Measurements from ENCODE around the gene MAP2K5. TPM values are rescaled to one million over a fixed set of nuclear protein-coding genes. Genes with fewer than 3 reads are reported as not detected.

MAP2K5 gene
- total and polyA plus RNA-seq, 2 donors from 2014 or later = 14.1 to 18.6 TPM

- H3K9me3 ChIP-seq (ENCODE audit: control insufficient read depth in 2 of 3, insufficient read depth in 1 of 3, low read length in 3 of 3) = no peaks in the 10 kb centered on the region
- H3K4me3 ChIP-seq (ENCODE audit: low read length in 3 of 3) = no peak overlapping the region
- H3K36me3 ChIP-seq (ENCODE audit: control insufficient read depth in 2 of 3, insufficient read depth in 3 of 3, low read length in 3 of 3) = peaks cover 0 to 6% (median 0%) of the 10 kb centered on the region in 3 donors
- no peak for DNase-seq
- no peak overlapping the region for H3K9ac ChIP-seq (ENCODE audit: low read length in 3 of 3)
- H3K27ac ChIP-seq (ENCODE audit: low read depth in 2 of 2, low read length in 2 of 2) = no peak overlapping the region
- FAIRE-seq = no peak
- peaks cover 0 to 6% (median 0%) of the 10 kb centered on the region in 3 donors for H3K4me1 ChIP-seq (ENCODE audit: control insufficient read depth in 2 of 3, insufficient read depth in 2 of 3, low read depth in 1 of 3, low read length in 3 of 3)
- H3K27me3 ChIP-seq (ENCODE audit: control insufficient read depth, insufficient read depth, low read length) = no peaks in the 10 kb centered on the region
- intact Hi-C loops (cut with DNase I) = no loop called here
- TF ChIP-seq, protein P1, sequence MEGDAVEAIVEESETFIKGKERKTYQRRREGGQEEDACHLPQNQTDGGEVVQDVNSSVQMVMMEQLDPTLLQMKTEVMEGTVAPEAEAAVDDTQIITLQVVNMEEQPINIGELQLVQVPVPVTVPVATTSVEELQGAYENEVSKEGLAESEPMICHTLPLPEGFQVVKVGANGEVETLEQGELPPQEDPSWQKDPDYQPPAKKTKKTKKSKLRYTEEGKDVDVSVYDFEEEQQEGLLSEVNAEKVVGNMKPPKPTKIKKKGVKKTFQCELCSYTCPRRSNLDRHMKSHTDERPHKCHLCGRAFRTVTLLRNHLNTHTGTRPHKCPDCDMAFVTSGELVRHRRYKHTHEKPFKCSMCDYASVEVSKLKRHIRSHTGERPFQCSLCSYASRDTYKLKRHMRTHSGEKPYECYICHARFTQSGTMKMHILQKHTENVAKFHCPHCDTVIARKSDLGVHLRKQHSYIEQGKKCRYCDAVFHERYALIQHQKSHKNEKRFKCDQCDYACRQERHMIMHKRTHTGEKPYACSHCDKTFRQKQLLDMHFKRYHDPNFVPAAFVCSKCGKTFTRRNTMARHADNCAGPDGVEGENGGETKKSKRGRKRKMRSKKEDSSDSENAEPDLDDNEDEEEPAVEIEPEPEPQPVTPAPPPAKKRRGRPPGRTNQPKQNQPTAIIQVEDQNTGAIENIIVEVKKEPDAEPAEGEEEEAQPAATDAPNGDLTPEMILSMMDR (IDR thresholded peaks at IDR 0.05; ENCODE audit: borderline replicate concordance, extremely low read depth, insufficient read depth) = no peak
Measured at GRCh38 chr15:67809441-67809840, 266.9 kb downstream of the MAP2K5 start.

DNA sequence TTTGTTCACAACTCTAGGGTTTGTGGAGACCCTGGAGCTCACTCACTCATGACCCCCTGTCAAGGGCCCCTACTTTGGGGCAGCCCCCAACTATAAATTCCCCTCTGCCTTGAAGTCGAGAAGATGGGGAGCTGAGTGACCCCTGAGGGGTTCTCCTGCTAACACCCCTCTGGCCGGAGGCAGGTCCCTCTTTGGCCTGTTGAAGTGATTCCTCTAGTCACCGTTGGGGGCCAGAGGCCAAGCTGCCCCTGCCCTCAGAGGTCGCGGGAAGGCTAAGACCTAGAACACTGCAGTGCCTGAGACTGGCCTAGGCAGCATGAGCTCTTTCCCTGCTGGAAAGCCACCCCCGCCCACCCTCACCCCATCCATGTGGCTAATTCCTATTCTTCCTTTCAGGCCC, 267.4 kb downstream of the MAP2K5 start:
- intact Hi-C loops (cut with DNase I) = no loop called here
- Histone ChIP-seq H3K9ac (ENCODE audit: low read length in 3 of 3) (no peak overlapping the region), H3K27me3 (ENCODE audit: control insufficient read depth, insufficient read depth, low read length) (no peaks in the 10 kb centered on the region), H3K36me3 (ENCODE audit: control insufficient read depth in 2 of 3, insufficient read depth in 3 of 3, low read length in 3 of 3) (peaks cover 0 to 6% (median 0%) of the 10 kb centered on the region in 3 donors), H3K9me3 (ENCODE audit: control insufficient read depth in 2 of 3, insufficient read depth in 1 of 3, low read length in 3 of 3) (no peaks in the 10 kb centered on the region), H3K27ac (ENCODE audit: low read depth in 2 of 2, low read length in 2 of 2) (no peak overlapping the region), H3K4me1 (ENCODE audit: control insufficient read depth in 2 of 3, insufficient read depth in 2 of 3, low read depth in 1 of 3, low read length in 3 of 3) (peaks cover 0 to 5% (median 0%) of the 10 kb centered on the region in 3 donors), H3K4me3 (ENCODE audit: low read length in 3 of 3) (no peak overlapping the region)
- peak in 1 of 5 donors; percentile 27 for DNase-seq
- TF ChIP-seq, protein P1 (IDR thresholded peaks at IDR 0.05; ENCODE audit: borderline replicate concordance, extremely low read depth, insufficient read depth) = no peak
- FAIRE-seq = no peak

DNA sequence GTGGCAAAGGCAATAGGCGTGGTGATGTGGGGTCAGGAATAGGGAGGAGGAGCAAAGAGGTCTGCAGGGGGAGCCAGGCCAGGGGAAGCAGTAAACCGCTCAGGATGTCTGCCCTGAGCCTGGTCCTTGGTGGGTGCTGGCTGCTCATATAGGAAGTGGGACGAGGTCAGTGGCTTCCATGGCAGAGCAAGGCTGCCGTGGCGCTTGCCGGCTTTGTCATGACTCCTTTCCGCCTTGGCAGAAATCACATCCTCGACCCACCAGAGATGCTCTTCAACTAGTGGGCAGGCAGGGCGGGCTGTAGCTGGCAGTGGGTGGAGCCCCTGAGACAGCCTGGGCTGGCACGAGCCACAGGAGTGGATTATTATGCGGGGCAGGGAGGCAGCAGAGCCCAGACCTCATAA, 269.7 kb downstream of the MAP2K5 start:
- intact Hi-C loops (cut with DNase I) = no loop called here
- no peaks in the 10 kb centered on the region for H3K27me3 ChIP-seq (ENCODE audit: control insufficient read depth, insufficient read depth, low read length)
- TF ChIP-seq, protein P1 (IDR thresholded peaks at IDR 0.05; ENCODE audit: borderline replicate concordance, extremely low read depth, insufficient read depth) = no peak
- DNase-seq = peak in 1 of 5 donors; percentile 34
- peaks cover 0 to 3% (median 0%) of the 10 kb centered on the region in 3 donors for H3K36me3 ChIP-seq (ENCODE audit: control insufficient read depth in 2 of 3, insufficient read depth in 3 of 3, low read length in 3 of 3)
- no peaks in the 10 kb centered on the region for H3K4me1 ChIP-seq (ENCODE audit: control insufficient read depth in 2 of 3, insufficient read depth in 2 of 3, low read depth in 1 of 3, low read length in 3 of 3)
- no peak for FAIRE-seq
- no peak overlapping the region for H3K9ac ChIP-seq (ENCODE audit: low read length in 3 of 3)
- peaks cover 0 to 9% (median 0%) of the 10 kb centered on the region in 3 donors for H3K9me3 ChIP-seq (ENCODE audit: control insufficient read depth in 2 of 3, insufficient read depth in 1 of 3, low read length in 3 of 3)
- H3K4me3 ChIP-seq (ENCODE audit: low read length in 3 of 3) = no peak overlapping the region
- no peak overlapping the region for H3K27ac ChIP-seq (ENCODE audit: low read depth in 2 of 2, low read length in 2 of 2)

DNA sequence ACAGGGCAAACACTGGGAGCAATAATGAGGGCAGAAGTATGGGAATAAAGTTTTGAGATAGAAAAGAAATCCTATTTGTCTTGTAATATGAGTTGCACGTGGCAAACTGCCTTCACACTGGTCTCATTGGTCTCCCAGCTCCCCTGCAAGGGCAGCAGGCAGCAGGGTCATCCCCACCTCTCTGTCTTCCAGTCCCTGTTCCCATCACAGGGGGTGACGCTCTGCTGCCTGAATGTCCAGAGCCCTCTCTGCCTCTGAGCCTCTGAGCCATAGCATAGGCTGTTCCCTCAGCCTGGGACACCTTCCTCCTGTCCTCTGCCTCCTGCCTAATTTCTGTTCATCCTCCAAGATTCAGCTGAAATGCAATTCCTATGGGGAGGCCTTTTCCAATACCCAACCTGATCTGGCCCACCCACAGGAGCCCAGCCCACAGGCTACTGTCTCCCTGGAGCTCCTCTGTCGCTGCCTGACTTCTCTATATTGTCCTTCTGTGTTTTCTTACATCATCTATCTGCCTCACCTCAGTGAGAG, 270.7 kb downstream of the MAP2K5 start:
- DNase-seq (peak in 1 of 5 donors; percentile 7), FAIRE-seq (no peak)
- H3K9me3 ChIP-seq (ENCODE audit: control insufficient read depth in 2 of 3, insufficient read depth in 1 of 3, low read length in 3 of 3) = peaks cover 0 to 9% (median 0%) of the 10 kb centered on the region in 3 donors
- H3K36me3 ChIP-seq (ENCODE audit: control insufficient read depth in 2 of 3, insufficient read depth in 3 of 3, low read length in 3 of 3) = peaks cover 0 to 3% (median 0%) of the 10 kb centered on the region in 3 donors
- H3K4me3 ChIP-seq (ENCODE audit: low read length in 3 of 3) = no peak overlapping the region
- H3K4me1 ChIP-seq (ENCODE audit: control insufficient read depth in 2 of 3, insufficient read depth in 2 of 3, low read depth in 1 of 3, low read length in 3 of 3) = no peaks in the 10 kb centered on the region
- H3K9ac ChIP-seq (ENCODE audit: low read length in 3 of 3) = no peak overlapping the region
- intact Hi-C loops (cut with DNase I) = no loop called here
- H3K27me3 ChIP-seq (ENCODE audit: control insufficient read depth, insufficient read depth, low read length) = no peaks in the 10 kb centered on the region
- no peak overlapping the region for H3K27ac ChIP-seq (ENCODE audit: low read depth in 2 of 2, low read length in 2 of 2)
- TF ChIP-seq, protein P1 (IDR thresholded peaks at IDR 0.05; ENCODE audit: borderline replicate concordance, extremely low read depth, insufficient read depth) = no peak
